HG03097 (cell line): ENCODE measurements around the gene BABAM2.
A peak's percentile ranks its signal among the peaks of the same experiment; 100 is the strongest.

Experiments
- ATAC-seq: cut with Tn5 transposase; IDR thresholded peaks from one replicate; pipeline ENCODE4 v1.9.1; 2021; ENCODE audit not compliant: unreplicated experiment, low FRiP score

Gene BABAM2

DNA sequence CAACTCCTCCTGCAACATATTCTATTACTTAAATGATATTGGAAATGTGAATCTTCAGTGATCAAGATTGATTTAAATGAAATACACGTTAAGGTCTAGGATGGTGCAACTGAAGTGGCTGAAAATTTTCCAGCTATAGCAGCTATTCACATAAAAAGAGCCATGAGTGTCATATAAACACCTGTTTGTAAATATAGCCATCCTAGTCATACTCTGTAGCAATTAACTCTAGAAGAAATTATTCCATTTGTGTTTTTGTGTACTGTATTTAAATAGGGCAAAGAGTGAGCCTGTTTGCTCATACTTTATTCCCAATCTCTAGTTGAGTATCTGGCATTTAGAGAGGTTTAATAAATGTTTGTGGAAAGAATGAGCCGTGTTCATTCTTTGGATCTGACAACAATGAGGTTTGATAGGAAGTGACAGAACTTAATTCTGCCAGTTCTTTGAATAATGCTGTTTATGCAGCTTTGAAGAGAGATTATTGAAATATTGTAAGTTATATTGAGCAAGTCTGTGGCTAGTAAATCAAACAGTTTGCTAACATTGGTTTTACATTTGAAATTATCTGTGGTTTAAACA, 49.7 kb downstream of the BABAM2 start:
- ATAC-seq, result no peak

- ATAC-seq, result no peak
Measured at GRCh38 chr2:27940982-27941381, 50.5 kb downstream of the BABAM2 start.

DNA sequence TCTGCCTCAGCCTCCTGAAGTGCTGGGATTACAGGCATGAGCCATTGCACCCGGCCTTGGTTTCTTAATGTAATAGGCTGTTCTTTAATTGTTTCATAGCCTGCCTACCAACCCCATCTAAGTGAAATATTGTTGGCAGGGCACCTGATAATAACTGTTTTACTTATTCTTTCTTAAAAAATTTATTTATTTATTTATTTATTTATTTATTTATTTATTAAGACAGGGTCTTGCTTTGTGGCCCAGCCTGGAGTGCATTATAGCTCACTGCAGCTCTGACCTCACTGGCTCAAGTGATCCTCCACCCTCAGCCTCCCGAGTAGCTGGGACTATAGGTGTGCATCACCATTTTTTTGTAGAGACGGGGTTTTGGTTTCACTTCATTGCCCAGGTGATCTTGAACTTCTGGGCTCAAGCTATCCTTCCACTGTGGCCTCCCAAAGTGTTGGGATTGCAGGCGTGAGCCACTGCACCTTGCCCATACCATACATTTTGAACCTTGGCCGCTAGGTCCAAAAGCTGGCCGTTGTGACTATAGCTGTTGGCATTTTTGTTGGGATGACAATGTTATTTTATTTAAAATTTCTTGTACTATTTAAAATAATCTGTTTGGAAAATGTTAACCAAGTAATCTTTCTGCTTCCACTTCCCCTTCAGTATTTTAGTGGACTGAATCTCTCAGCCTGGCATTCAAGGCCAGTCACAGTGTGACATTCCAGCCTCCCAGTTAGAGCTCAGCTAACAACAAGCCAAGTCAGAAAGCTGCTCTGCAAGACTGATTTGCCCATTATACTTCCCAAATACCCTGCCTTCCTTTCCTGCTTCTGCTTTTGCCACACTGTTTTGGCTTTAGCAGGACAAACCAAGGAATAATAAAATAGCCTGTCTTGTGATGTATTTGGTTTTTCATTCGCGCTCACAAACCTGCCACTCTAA, 52.4 kb downstream of the BABAM2 start:
- ATAC-seq, result no peak

GRCh38 chr2:27946530-27947060, 56.1 kb downstream of the BABAM2 start:
- ATAC-seq, result no peak

GRCh38 chr2:27952070-27952469, 61.5 kb downstream of the BABAM2 start:
- ATAC-seq, result no peak

- no peak for ATAC-seq
Measured at GRCh38 chr2:27953077-27953476, 62.5 kb downstream of the BABAM2 start.

DNA sequence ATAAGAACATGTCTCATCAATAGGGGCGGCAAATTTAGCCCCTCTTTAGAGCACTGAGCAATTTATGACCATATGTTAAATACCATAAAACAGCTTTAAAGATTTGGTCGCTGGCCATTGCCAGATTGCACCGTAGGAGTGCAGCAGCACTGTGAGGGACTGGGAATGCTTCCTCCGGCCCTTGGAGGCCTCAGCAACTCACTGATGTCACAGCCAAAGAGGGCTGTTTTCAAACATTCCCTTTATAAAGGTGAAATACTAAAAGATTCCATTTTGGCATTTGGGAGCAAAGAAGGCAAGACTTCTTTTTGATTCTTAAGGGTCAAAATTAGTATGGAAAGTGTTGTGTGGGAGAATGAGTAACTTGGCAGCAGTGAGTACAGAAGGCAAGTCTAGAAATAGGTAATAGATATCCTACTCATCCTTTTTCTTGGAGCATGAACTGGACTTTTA, 63.7 kb downstream of the BABAM2 start:
- no peak for ATAC-seq

GRCh38 chr2:27954771-27955383, 64.3 kb downstream of the BABAM2 start:
- peak; percentile 57 for ATAC-seq

DNA sequence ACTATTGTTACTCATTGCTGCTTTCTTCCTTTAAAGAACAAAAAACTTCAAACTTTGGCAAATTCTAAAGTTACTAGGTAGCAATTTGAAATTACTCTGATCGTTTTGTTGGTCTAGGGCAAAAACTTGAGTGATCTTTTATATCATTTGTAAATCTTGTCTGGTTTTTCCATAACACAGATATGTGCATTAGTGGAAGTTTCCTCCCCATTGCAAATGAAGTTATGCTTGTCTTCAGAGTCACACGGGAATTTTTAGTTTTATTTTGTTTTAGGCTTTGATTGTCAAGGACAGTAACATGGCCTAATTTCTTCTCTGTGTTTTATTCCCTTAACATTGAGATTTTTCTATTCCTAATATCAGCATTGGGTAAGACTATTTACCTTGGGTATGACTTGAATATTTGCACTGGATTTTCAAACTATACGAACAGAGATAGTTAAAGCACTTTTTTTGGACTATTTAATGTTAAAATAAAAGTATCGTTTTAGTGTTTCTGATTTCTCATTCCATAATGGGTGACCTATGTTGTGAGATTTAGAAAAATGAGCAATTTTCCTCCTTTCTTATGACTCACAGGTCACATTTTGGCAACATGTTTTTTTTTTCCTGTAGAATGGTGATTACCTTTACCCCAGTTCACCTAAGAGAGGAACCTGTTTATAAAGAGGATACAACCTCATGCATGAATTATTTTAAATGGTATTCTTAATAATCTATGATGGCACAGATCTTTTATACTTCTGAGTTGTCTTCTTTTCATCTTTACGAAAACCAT, 65.0 kb downstream of the BABAM2 start:
- ATAC-seq, result no peak

DNA sequence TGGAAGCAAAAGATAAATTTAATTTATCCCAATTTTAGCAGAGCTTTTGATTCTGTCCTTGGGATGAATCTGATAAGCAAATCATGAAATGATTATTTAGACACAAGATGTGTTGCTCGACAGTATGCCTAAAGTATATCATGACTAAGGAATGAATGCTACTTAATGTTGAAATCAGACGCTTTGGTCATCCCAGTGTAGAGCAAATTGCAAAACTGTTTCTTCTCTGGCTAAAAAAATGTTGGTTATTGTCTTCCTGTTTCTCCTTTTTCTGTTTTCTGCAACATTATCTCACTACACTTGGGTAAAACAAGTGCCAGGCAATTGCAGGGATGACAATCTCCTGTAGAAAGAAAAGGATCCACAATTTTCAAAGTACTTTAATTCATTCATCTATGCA, 66.4 kb downstream of the BABAM2 start:
- ATAC-seq, result no peak

DNA sequence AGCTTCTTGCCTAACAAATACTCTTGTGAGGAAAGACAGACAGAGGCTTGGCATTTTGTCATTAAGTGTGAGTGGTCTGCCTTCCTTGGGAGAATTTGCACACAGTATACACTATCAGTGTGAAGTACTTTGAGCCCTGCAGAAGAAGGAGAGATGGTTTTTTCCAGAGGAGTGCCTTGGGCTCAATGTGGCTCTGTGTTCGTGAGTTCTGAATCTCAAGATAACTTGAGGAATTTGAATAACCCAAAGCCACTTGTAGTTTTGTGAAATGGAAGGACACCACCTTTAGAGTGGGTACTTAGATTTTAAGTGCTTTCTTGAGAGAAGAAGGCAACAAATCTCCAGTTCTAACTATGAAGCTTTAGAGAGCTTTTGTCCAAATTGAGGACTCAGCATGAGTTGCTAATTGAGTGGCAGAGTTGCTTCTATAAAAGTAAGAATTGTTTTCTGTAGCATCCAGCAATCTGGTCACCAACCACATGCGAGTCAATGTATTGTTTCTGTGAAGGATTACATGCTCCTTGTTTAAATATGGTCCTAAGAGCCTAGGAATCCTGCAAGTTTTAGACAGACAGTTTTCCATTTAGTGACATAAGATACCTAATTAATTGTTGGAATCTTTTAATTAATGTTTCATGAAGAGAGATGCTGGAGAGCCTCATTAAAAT, 68.3 kb downstream of the BABAM2 start:
- ATAC-seq, result no peak

GRCh38 chr2:27959496-27959895, 69.0 kb downstream of the BABAM2 start:
- ATAC-seq, result no peak

- no peak for ATAC-seq
Measured at GRCh38 chr2:27960237-27960912, 69.8 kb downstream of the BABAM2 start.

DNA sequence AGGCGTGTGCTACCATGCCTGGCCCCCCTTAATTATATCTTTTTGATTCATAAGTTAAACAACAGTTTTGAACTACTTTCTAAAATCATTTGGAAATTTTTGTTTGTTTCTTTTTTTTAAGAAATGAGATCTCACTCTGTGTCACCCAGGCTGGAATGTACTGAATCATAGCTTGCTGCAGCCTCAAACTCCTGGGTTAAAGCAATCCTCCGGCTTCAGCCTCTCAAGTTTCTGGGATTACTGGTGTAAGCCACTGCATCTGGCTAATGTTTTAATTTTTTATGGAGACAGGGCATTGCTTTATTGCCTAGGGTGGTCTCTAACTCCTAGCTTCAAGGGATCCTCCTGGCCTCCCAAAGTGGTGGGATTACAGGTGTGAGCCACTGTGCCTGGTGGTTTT, 71.5 kb downstream of the BABAM2 start:
- ATAC-seq, result no peak

GRCh38 chr2:27963472-27963871, 72.9 kb downstream of the BABAM2 start:
- no peak for ATAC-seq

DNA sequence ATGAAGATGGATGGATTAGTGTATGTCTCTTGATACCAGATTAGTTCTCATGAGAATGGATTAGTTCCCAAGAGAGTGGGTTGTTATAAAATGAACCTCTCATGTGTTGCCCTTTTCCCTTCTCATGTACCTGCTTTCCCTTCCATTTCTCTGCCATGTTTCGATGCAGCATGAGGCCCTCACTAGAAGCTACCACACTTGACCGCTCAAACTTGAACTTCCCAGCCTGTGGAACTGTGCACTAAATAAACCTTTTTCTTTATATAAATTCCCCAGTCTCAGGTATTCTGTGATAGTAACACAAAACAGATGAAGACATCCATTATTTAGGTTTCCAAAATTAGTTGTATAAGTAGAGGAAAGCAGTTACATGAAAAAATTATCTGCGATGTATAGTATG, 73.5 kb downstream of the BABAM2 start:
- no peak for ATAC-seq

DNA sequence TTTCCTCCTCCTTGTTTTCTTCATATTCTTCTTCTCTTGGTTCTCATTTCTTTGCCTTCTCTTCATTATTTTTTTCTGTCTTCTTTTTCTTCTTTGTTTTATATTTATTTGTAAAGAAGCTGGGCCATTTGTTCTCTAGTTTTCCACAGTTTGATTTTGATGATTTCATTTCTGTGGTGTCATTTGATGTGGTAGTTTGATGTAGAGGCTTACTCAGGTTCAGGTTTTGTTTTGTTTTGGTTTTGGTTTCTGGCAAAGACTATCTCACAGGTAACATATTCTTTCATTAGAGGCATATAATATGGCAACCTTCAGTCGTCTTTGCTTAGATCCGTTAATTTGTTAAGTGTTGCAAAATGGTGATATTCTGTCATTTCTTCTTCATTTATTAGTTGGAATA, 75.3 kb downstream of the BABAM2 start:
- no peak for ATAC-seq

- ATAC-seq, result no peak
Measured at GRCh38 chr2:27966466-27966865, 75.9 kb downstream of the BABAM2 start.

DNA sequence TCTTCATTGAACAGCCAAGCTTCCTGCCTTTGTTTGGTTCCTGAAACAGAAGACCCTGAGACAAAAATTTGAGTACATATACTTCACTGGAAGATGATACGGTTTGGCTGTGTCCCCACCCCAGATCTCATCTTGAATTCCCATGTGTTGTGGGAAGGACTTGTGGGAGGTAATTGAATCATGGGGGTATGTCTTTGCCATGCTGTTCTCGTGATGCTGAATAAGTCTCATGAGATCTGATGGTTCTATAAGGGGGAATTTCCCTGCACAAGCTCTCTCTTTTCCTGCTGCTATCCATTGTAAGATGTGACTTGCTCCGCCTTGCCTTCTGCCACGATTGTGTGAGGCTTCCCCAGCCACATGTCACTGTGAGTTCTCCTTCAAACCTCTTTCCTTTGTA, 76.5 kb downstream of the BABAM2 start:
- no peak for ATAC-seq
